ENCODE data around the gene NIPSNAP2. TPM values are rescaled to one million over a fixed set of nuclear protein-coding genes. Genes with fewer than 3 reads are reported as not detected.

The NIPSNAP2 gene
- total RNA-seq, 2 experiments from 2014 or later, result 35.9 to 49.9 TPM

DNA sequence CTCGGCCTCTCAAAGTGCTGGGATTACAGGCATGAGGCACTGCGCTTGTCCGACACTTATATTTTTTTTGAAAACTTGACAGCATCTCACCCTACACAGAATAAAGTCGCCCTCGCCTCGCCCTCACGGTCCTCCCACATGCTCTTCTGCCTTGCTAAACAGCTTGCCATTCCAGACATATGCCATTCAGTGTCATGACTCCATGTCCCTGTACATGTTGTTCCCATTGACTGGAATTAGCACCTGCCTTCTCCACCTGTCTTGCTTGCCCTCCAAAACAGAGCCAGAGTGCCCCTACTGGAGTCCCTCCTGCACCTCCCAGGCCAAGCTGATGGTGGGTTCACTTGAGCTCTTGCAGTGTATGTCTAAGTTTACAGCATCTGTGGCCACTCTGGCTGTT, 6.2 kb downstream of the NIPSNAP2 start:
- TF ChIP-seq, protein P1, sequence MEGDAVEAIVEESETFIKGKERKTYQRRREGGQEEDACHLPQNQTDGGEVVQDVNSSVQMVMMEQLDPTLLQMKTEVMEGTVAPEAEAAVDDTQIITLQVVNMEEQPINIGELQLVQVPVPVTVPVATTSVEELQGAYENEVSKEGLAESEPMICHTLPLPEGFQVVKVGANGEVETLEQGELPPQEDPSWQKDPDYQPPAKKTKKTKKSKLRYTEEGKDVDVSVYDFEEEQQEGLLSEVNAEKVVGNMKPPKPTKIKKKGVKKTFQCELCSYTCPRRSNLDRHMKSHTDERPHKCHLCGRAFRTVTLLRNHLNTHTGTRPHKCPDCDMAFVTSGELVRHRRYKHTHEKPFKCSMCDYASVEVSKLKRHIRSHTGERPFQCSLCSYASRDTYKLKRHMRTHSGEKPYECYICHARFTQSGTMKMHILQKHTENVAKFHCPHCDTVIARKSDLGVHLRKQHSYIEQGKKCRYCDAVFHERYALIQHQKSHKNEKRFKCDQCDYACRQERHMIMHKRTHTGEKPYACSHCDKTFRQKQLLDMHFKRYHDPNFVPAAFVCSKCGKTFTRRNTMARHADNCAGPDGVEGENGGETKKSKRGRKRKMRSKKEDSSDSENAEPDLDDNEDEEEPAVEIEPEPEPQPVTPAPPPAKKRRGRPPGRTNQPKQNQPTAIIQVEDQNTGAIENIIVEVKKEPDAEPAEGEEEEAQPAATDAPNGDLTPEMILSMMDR (conservative IDR thresholded peaks at IDR 0.05; ENCODE audit: low read length), result no peak
- TF ChIP-seq EZH2phosphoT487 (IDR thresholded peaks at IDR 0.05; ENCODE audit: borderline replicate concordance, low read depth, low read length), result no peak
- no peak overlapping the region for H3K27ac ChIP-seq (ENCODE audit: low read depth, low read length, poor library complexity, severe bottlenecking)
- H4K20me1 ChIP-seq (ENCODE audit: insufficient read depth, low read length), result no peaks in the 10 kb centered on the region
- H3K4me1 ChIP-seq (ENCODE audit: insufficient read depth, low read length, poor library complexity, severe bottlenecking), result peaks cover 12% of the 10 kb centered on the region
- DNase-seq (ENCODE audit: low spot score), result no peak
- no peak overlapping the region for H3K4me2 ChIP-seq (ENCODE audit: low read length)
- peaks cover 5% of the 10 kb centered on the region; the same call in 1 of the 2 replicates for H3K36me3 ChIP-seq (ENCODE audit: insufficient read depth, low read length)
- BruUV-seq (replicated peaks), result no TSS peak
- POLR2A ChIA-PET, result no interaction called here
- H3K4me3 ChIP-seq (ENCODE audit: low read depth, low read length, poor library complexity, severe bottlenecking), result no peak overlapping the region
- intact Hi-C loops (cut with micrococcal nuclease; ENCODE audit: unreplicated experiment), result no loop called here
- no peak overlapping the region for H2AFZ ChIP-seq (ENCODE audit: low read length)
- peaks cover 20% of the 10 kb centered on the region; the same call in 1 of the 2 replicates for H3K79me2 ChIP-seq (ENCODE audit: insufficient read depth, low read depth, low read length)
- H3K9me2 ChIP-seq (ENCODE audit: insufficient read depth, low read length), result no peaks in the 10 kb centered on the region
- CTCF ChIA-PET (ENCODE audit: unreplicated experiment), result no interaction called here
- no peaks in the 10 kb centered on the region for H3K9me3 ChIP-seq (ENCODE audit: low read length)

DNA sequence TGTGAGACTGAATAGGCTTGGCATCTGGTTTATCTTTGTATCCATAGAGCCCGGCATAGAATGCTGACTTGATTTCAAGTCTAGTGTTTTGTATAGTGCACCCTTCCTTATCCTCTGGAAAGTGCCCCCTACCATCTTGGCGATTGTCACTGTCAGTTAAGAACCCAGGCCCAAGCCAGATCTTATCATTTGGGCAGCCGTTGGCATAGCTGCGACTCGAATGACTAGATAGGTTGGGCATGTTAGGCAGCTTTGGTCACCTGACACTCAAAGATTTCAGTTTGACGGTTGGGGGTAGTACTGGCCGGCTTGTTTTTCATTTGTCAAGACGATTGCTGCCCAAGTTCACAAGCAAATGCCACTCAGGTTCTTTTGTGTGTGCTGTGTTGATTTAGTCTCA, 6.6 kb downstream of the NIPSNAP2 start:
- Histone ChIP-seq H3K4me1 (ENCODE audit: insufficient read depth, low read length, poor library complexity, severe bottlenecking) (peaks cover 8% of the 10 kb centered on the region), H3K9me2 (ENCODE audit: insufficient read depth, low read length) (no peaks in the 10 kb centered on the region), H4K20me1 (ENCODE audit: insufficient read depth, low read length) (no peaks in the 10 kb centered on the region), H3K9me3 (ENCODE audit: low read length) (no peaks in the 10 kb centered on the region), H3K36me3 (ENCODE audit: insufficient read depth, low read length) (peaks cover 5% of the 10 kb centered on the region; the same call in 1 of the 2 replicates), H3K4me3 (ENCODE audit: low read depth, low read length, poor library complexity, severe bottlenecking) (no peak overlapping the region), H2AFZ (ENCODE audit: low read length) (no peak overlapping the region), H3K27ac (ENCODE audit: low read depth, low read length, poor library complexity, severe bottlenecking) (no peak overlapping the region), H3K79me2 (ENCODE audit: insufficient read depth, low read depth, low read length) (peaks cover 16% of the 10 kb centered on the region; the same call in 1 of the 2 replicates), H3K4me2 (ENCODE audit: low read length) (no peak overlapping the region)
- CTCF ChIA-PET (ENCODE audit: unreplicated experiment), result no interaction called here
- intact Hi-C loops (cut with micrococcal nuclease; ENCODE audit: unreplicated experiment), result no loop called here
- POLR2A ChIA-PET, result interaction anchor here (0.9 kb wide), 1 partner anchor 26 kb away, joined by 4 read pairs; no protein-coding TSS in a partner anchor
- DNase-seq (ENCODE audit: low spot score), result no peak
- no TSS peak for BruUV-seq (replicated peaks)
- TF ChIP-seq, protein P1 (conservative IDR thresholded peaks at IDR 0.05; ENCODE audit: low read length), result no peak
- TF ChIP-seq EZH2phosphoT487 (IDR thresholded peaks at IDR 0.05; ENCODE audit: borderline replicate concordance, low read depth, low read length), result no peak

DNA sequence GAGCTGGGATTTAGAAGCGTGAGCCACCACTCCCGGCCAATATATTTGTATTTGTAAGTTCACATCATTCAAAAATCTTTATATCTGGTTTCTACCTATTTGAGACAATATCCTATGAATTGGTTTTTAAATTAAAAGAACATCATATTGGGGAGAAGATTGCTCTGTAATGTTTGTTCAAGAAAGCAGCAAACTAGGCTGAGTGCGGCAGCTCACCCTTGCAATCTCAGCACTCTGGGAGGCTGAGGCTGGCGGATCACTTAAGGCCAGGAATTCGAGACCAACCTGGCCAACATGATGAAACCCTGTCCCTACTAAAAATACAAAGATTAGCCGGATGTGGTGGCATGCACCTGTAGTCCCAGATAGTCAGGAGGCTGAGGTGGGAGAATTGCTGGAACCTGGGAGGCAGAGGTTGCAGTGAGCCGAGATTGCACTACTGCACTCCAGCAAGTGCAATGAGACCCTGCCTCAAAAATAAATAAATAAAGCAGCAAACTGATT, 9.4 kb downstream of the NIPSNAP2 start:
- Histone ChIP-seq H3K36me3 (ENCODE audit: insufficient read depth, low read length) (peaks cover 19% of the 10 kb centered on the region; the same call in 1 of the 2 replicates), H3K9me2 (ENCODE audit: insufficient read depth, low read length) (no peaks in the 10 kb centered on the region), H3K4me2 (ENCODE audit: low read length) (no peak overlapping the region), H3K9me3 (ENCODE audit: low read length) (no peaks in the 10 kb centered on the region), H3K4me1 (ENCODE audit: insufficient read depth, low read length, poor library complexity, severe bottlenecking) (peaks cover 6% of the 10 kb centered on the region), H3K4me3 (ENCODE audit: low read depth, low read length, poor library complexity, severe bottlenecking) (no peak overlapping the region), H4K20me1 (ENCODE audit: insufficient read depth, low read length) (no peaks in the 10 kb centered on the region), H3K79me2 (ENCODE audit: insufficient read depth, low read depth, low read length) (peaks cover 12% of the 10 kb centered on the region; the same call in 1 of the 2 replicates), H3K27ac (ENCODE audit: low read depth, low read length, poor library complexity, severe bottlenecking) (no peak overlapping the region), H2AFZ (ENCODE audit: low read length) (no peak overlapping the region)
- POLR2A ChIA-PET, result interaction anchor here (1.0 kb wide), 1 partner anchor 18 kb away, joined by 3 read pairs; no protein-coding TSS in a partner anchor
- intact Hi-C loops (cut with micrococcal nuclease; ENCODE audit: unreplicated experiment), result no loop called here
- TF ChIP-seq, protein P1 (conservative IDR thresholded peaks at IDR 0.05; ENCODE audit: low read length), result no peak
- no peak for TF ChIP-seq EZH2phosphoT487 (IDR thresholded peaks at IDR 0.05; ENCODE audit: borderline replicate concordance, low read depth, low read length)
- CTCF ChIA-PET (ENCODE audit: unreplicated experiment), result no interaction called here
- no TSS peak for BruUV-seq (replicated peaks)
- DNase-seq (ENCODE audit: low spot score), result no peak
